Thyroid gland (tissue), 4 donors: Measurements from ENCODE around the gene RAB1B. TPM values are rescaled to one million over a fixed set of nuclear protein-coding genes. Genes with fewer than 3 reads are reported as not detected.
A peak's percentile ranks its signal among the peaks of the same experiment; 100 is the strongest.

ENCODE experiments used
- DNase-seq, 2 donors: peaks; one replicate each; pipeline ENCODE4 v3.0.0-alpha.2; 2019
- H3K27ac ChIP-seq, 3 donors: fragments of 200-600 bp; sonication (generic); 1 replicate in 2 of 3; 2 replicates in 1 of 3; pipeline ENCODE4 v1.5.1; 2016 to 2019; ENCODE audit warnings: mild to moderate bottlenecking in 1 of 3, moderate library complexity in 1 of 3
- H3K27me3 ChIP-seq: fragments of 200-600 bp; sonication (generic); one replicate; pipeline ENCODE4 v1.5.1; 2019
- H3K36me3 ChIP-seq, 2 donors: fragments of 200-600 bp; sonication (generic); one replicate each; pipeline ENCODE4 v1.5.1; 2016 to 2019
- H3K4me1 ChIP-seq, 2 donors: fragments of 200-600 bp; sonication (generic); one replicate each; pipeline ENCODE4 v1.5.1; 2017 to 2019
- H3K4me3 ChIP-seq, 3 donors: fragments of 200-600 bp; sonication (generic); replicated peaks in 1 of 3; 1 replicate in 2 of 3; 2 replicates in 1 of 3; pipeline ENCODE4 v1.5.1; 2016; ENCODE audit warnings: mild to moderate bottlenecking in 1 of 3
- H3K9me3 ChIP-seq: fragments of 200-600 bp; sonication (generic); one replicate; pipeline ENCODE4 v1.5.1; 2017
- CTCF ChIP-seq, 6 experiments: fragments of 200-600 bp in 3 of 6; fragments of 450-650 bp in 3 of 6; sonication (generic) in 3 of 6; IDR thresholded peaks; one replicate each; pipeline ENCODE4 v1.5.1; 2016 to 2019; ENCODE audit warnings: antibody characterized with exemption in 6 of 6, mild to moderate bottlenecking in 2 of 6, inconsistent platforms in 1 of 6, moderate library complexity in 1 of 6
- POLR2A ChIP-seq, 2 donors: fragments of 450-650 bp; IDR thresholded peaks; one replicate each; pipeline ENCODE4 v1.6.1; 2017; ENCODE audit warnings: antibody characterized with exemption in 2 of 2, mild to moderate bottlenecking in 2 of 2, moderate library complexity in 1 of 2
- WGBS, 2 donors: methylation state at CpG; one replicate each; pipeline ENCODE4 v1.1.5; 2017; 5-methylcytosine and 5-hydroxymethylcytosine counted together
- intact Hi-C: fragments of 100-400 bp; cut with DNase I; formaldehyde crosslinking; loops from one replicate; pipeline ENCODE4 v1.15.1; 2023
- total RNA-seq, 4 donors: library from RNA; depleted of rRNA; stranded (reverse); fragments of >200 nt; gene quantifications; one replicate each; pipeline ENCODE4 v1.2.3, GENCODE V29; 2016

The RAB1B gene
- total RNA-seq, 4 donors from 2014 or later: 122 to 166 (median 130) TPM

DNA sequence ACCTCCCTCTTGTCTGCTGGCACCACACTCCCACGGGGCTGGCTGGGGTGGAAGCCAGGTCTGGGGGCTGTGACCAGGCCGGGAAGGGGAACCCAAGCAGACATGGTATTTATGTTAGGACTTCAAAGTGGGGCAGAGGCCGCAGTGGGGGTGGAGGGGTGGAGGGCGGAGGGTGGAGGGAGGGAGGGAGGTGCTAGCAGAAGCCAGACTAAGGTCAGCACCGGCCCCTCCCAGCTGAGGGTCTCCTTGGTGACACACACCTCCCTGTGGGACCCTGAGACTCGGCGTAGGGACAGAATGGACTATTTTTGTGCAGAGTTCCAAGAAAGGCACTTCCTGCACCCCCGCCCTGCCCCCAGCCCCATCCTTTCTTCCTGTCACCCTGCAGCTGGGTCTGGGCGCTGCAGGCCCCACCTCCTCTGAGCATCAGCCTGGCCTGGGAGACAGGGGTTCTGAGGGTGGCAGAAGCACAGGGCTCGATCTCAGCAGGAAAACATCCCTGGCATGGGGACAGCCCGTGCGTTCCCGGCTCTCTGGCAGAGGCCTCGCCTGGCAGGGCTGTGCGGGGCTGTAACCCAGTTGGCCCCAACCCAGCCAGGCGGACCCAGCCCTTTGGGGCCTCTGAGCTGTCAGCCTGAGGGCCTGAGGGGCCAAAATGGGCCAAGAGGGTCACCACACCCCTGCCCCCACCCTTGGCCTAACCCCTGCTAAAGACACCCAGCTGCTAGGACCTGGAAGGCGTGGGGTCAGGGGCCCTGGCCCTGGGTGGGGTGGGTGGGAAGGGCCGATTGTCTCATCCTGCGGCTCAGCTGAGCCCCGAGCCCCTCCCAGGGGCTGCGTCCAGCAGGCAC is 58.0 kb downstream of the RAB1B start:
- intact Hi-C loops: no loop called here
- H3K27me3 ChIP-seq: no peaks in the 10 kb centered on the region
- TF ChIP-seq CTCF (IDR thresholded peaks at IDR 0.05) (no peak), POLR2A (IDR thresholded peaks at IDR 0.05) (no peak)
- no peaks in the 10 kb centered on the region for H3K36me3 ChIP-seq
- WGBS, 2 donors: 57 to 60% methylated on average over 9 to 12 of the region's 21 CpGs
- peaks cover 0 to 28% of the 10 kb centered on the region in 2 donors for H3K4me1 ChIP-seq
- no peak for DNase-seq
- H3K9me3 ChIP-seq: no peaks in the 10 kb centered on the region
- peak overlapping the region in 2 of 3 donors; percentile 41 to 43 for H3K27ac ChIP-seq
- no peak overlapping the region for H3K4me3 ChIP-seq

Other genes with a start within 250 kb of the RAB1B start
- not detected for gene CATSPER1, start 242.2 kb upstream of the RAB1B start, total RNA-seq
- gene GAL3ST3, start 219.5 kb upstream of the RAB1B start, total RNA-seq: 100 to 1,000 TPM in 2 of 4 donors, 10 to 100 TPM in 2; 49.2 to 154 (median 118) TPM
- gene SF3B2, start 216.3 kb upstream of the RAB1B start, total RNA-seq: 100 to 1,000 TPM; 149 to 231 (median 158) TPM
- 10 to 100 TPM; 39.6 to 67.7 (median 59.7) TPM for gene PACS1, start 198.4 kb upstream of the RAB1B start, total RNA-seq
- gene KLC2, start 10.9 kb upstream of the RAB1B start, total RNA-seq: 10 to 100 TPM; 13.0 to 26.0 (median 15.9) TPM
- gene CNIH2, start 9.5 kb downstream of the RAB1B start, total RNA-seq: not detected
- gene YIF1A, start 20.5 kb downstream of the RAB1B start, total RNA-seq: 100 to 1,000 TPM in 3 of 4 donors, 10 to 100 TPM in 1; 77.7 to 168 (median 118) TPM
- gene TMEM151A, start 23.3 kb downstream of the RAB1B start, total RNA-seq: 1 to 10 TPM in 1 of 4 donors, under 1 TPM in 2, not detected in 1; 0.20 to 1.1 (median 0.22) TPM
- 10 to 100 TPM in 1 of 4 donors, 1 to 10 TPM in 3; 4.6 to 24.8 (median 6.6) TPM for gene CD248, start 48.4 kb downstream of the RAB1B start, total RNA-seq
- 1 to 10 TPM; 1.3 to 7.9 (median 2.2) TPM for gene RIN1, start 67.8 kb downstream of the RAB1B start, total RNA-seq
- 10 to 100 TPM; 41.4 to 64.4 (median 53.8) TPM for gene BRMS1, start 76.5 kb downstream of the RAB1B start, total RNA-seq
- gene B4GAT1, start 79.0 kb downstream of the RAB1B start, total RNA-seq: 10 to 100 TPM; 41.1 to 67.2 (median 49.5) TPM
- gene SLC29A2, start 103.1 kb downstream of the RAB1B start, total RNA-seq: 10 to 100 TPM in 2 of 4 donors, 1 to 10 TPM in 2; 5.0 to 11.4 (median 8.3) TPM
- not detected for gene NPAS4, start 152.4 kb downstream of the RAB1B start, total RNA-seq
- 10 to 100 TPM; 35.5 to 58.3 (median 39.7) TPM for gene MRPL11, start 170.2 kb downstream of the RAB1B start, total RNA-seq
- 10 to 100 TPM; 11.4 to 21.8 (median 14.7) TPM for gene PELI3, start 198.3 kb downstream of the RAB1B start, total RNA-seq
- gene DPP3, start 211.8 kb downstream of the RAB1B start, total RNA-seq: 10 to 100 TPM; 10.9 to 38.7 (median 35.8) TPM
- 100 to 1,000 TPM in 3 of 4 donors, 10 to 100 TPM in 1; 83.2 to 200 (median 165) TPM for gene BBS1, start 242.0 kb downstream of the RAB1B start, total RNA-seq